H7 (cell line): Measurements from ENCODE around the gene TMEM239. TPM values are rescaled to one million over a fixed set of nuclear protein-coding genes. Genes with fewer than 3 reads are reported as not detected.
A peak's percentile ranks its signal among the peaks of the same experiment; 100 is the strongest.
"Not testable (repeated sequence)": the region's sequence is repeated elsewhere in the genome, so short reads cannot be mapped to it uniquely, and the experiment has no call there.

Source experiments
- DNase-seq: peaks from one replicate; pipeline ENCODE4 v3.0.0; 2012
- H3K27me3 ChIP-seq: 2 replicates; pipeline ENCODE4 v1.6.0; 2011; ENCODE audit warnings: mild to moderate bottlenecking, low read length; ENCODE audit not compliant: control insufficient read depth, insufficient read depth
- H3K36me3 ChIP-seq: replicated peaks from 2 replicates; pipeline ENCODE4 v1.5.1; 2011; ENCODE audit warnings: low read length; ENCODE audit not compliant: control insufficient read depth, insufficient read depth
- H3K4me3 ChIP-seq: 2 replicates; pipeline ENCODE4 v1.5.1; 2011; ENCODE audit warnings: low read depth, mild to moderate bottlenecking, control low read depth, low read length, moderate library complexity; ENCODE audit not compliant: insufficient read depth
- total RNA-seq: library from RNA; depleted of rRNA; stranded (reverse); fragments of >200 nt; shearing (Covaris generic); gene quantifications from 2 replicates; pipeline ENCODE4 v1.2.3, GENCODE V29; 2014

Gene TMEM239
- total RNA-seq, 1 experiment from 2014 or later = not detected

DNA sequence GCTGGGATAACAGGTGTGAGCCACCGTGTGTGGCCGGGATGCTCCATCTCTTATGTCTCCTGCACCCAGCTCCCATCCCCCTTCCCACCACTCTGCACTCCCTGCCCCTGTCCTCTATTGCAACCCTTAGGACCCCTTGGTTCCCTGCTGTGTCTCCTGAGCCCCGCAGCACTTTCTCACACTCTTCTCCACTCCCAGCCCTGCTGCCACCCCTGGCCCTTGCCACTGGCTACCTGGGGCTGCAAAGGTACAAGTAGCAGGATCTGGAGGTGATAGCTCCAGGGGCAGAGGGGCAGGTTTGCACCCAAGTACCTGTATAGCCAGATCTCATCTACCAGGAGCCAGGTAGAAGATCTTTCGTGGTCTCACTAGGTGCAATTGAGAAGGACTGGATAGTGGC is 9.1 kb upstream of the TMEM239 start:
- Histone ChIP-seq H3K27me3 (peaks cover 56% of the 10 kb centered on the region), H3K4me3 (no peak overlapping the region), H3K36me3 (no peaks in the 10 kb centered on the region)
- no peak for DNase-seq

- not testable (repeated sequence) for H3K36me3 ChIP-seq, H3K4me3 ChIP-seq, DNase-seq
- peaks cover 47% of the 10 kb centered on the region for H3K27me3 ChIP-seq
Measured at GRCh38 chr20:2807929-2808328, 8.2 kb upstream of the TMEM239 start.

- Histone ChIP-seq H3K27me3 (peaks cover 30% of the 10 kb centered on the region), H3K4me3 (no peak overlapping the region), H3K36me3 (no peaks in the 10 kb centered on the region)
- DNase-seq = no peak
Measured at GRCh38 chr20:2809690-2810089, 6.5 kb upstream of the TMEM239 start.

DNA sequence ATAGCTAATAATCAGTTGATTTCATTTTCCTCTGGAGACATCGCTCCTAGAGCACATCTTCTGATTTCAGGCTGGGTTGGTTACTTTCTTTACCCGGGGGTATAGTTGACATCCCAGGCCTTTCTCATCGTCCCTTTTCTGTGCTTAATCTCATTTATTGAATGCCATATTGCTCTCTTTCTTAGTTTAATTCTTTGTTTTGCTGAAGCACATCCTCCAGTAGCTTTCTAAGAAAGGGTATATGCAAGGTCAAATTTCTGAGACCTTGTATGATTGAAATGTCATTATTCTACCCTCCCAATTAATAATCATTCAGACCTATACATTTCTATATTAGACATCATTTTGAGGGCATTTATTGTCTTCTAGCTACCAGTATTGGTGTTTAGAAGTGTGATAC is 4.0 kb upstream of the TMEM239 start:
- Histone ChIP-seq H3K36me3 (no peaks in the 10 kb centered on the region), H3K4me3 (no peak overlapping the region), H3K27me3 (peaks cover 7% of the 10 kb centered on the region)
- peak; percentile 6 for DNase-seq

DNA sequence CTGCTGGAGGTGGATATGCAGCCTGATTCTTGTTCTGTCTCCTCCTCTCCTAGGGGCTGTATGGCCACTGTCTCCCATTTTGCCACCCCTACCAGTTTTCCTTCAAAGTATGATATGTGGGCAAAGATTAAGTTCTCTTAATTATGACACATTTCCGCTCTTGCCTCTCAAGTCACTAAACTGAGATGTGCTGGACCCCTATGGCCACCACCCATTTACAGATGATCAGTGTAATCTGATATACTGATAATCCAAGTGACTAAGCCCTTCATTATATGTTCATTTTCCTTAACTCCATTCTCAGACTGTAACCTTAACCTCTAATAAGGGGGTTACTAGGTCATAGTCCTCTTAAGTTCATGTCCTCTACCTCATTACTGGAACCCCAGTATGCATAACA is 2.1 kb upstream of the TMEM239 start:
- no peaks in the 10 kb centered on the region for H3K36me3 ChIP-seq
- H3K4me3 ChIP-seq = no peak overlapping the region
- peak; percentile 7 for DNase-seq
- peaks cover 5% of the 10 kb centered on the region for H3K27me3 ChIP-seq

GRCh38 chr20:2814587-2815051 is 1.5 kb upstream of the TMEM239 start, which contains the start of gene C20orf141:
Gene C20orf141, plus strand, starts transcription at chr20:2814987. Its CDS starts 198 bp downstream, at chr20:2815185.
- DNase-seq = peak; percentile 33
- H3K4me3 ChIP-seq = no peak within 1 kb of the TSS
- no peaks in the 10 kb centered on the region for H3K36me3 ChIP-seq
- peaks cover 6% of the 10 kb centered on the region for H3K27me3 ChIP-seq

GRCh38 chr20:2815242-2815900 is 793 bp upstream of the TMEM239 start:
- Histone ChIP-seq H3K4me3 (no peak overlapping the region), H3K27me3 (peaks cover 10% of the 10 kb centered on the region), H3K36me3 (no peaks in the 10 kb centered on the region)
- peak; percentile 26 for DNase-seq

DNA sequence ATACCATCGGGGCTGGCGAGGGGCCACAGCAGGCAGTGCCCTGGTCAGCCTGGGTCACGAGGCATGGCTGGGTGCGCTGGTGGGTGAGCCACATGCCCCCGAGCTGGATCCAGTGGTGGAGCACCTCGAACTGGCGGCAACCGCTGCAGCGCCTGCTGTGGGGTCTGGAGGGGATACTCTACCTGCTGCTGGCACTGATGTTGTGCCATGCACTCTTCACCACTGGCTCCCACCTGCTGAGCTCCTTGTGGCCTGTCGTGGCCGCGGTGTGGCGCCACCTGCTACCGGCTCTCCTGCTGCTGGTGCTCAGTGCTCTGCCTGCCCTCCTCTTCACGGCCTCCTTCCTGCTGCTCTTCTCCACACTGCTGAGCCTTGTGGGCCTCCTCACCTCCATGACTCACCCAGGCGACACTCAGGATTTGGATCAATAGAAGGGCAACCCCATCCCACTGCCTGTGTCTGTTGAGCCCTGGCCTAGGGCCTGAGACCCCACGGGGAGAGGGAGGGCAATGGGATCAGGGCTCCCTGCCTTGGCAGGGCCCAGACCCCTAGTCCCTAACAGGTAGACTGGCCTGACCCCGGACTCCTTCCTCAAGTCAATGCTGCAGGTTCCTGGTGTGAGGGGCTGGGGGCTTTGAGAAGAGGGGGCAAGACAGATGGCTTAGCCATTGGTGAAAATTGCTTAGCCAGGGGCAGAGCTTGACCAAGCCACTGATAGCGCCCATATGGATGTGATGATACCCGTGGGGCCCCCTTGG is 598 bp downstream of the TMEM239 start:
- Histone ChIP-seq H3K4me3 (no peak overlapping the region), H3K27me3 (peaks cover 24% of the 10 kb centered on the region), H3K36me3 (no peaks in the 10 kb centered on the region)
- peak; percentile 78 for DNase-seq

GRCh38 chr20:2817341-2817726 is 1.2 kb downstream of the TMEM239 start:
- Histone ChIP-seq H3K4me3 (no peak overlapping the region), H3K27me3 (peaks cover 29% of the 10 kb centered on the region), H3K36me3 (no peaks in the 10 kb centered on the region)
- peak; percentile 6 for DNase-seq

GRCh38 chr20:2817891-2818595 is 1.9 kb downstream of the TMEM239 start:
- no peak overlapping the region for H3K4me3 ChIP-seq
- H3K36me3 ChIP-seq = no peaks in the 10 kb centered on the region
- peaks cover 29% of the 10 kb centered on the region for H3K27me3 ChIP-seq
- DNase-seq = peak; percentile 5

GRCh38 chr20:2820084-2820895 is 4.1 kb downstream of the TMEM239 start:
- peaks cover 29% of the 10 kb centered on the region for H3K27me3 ChIP-seq
- peak overlapping the region; percentile 31 for H3K4me3 ChIP-seq
- no peaks in the 10 kb centered on the region for H3K36me3 ChIP-seq
- peak; percentile 87 for DNase-seq

DNA sequence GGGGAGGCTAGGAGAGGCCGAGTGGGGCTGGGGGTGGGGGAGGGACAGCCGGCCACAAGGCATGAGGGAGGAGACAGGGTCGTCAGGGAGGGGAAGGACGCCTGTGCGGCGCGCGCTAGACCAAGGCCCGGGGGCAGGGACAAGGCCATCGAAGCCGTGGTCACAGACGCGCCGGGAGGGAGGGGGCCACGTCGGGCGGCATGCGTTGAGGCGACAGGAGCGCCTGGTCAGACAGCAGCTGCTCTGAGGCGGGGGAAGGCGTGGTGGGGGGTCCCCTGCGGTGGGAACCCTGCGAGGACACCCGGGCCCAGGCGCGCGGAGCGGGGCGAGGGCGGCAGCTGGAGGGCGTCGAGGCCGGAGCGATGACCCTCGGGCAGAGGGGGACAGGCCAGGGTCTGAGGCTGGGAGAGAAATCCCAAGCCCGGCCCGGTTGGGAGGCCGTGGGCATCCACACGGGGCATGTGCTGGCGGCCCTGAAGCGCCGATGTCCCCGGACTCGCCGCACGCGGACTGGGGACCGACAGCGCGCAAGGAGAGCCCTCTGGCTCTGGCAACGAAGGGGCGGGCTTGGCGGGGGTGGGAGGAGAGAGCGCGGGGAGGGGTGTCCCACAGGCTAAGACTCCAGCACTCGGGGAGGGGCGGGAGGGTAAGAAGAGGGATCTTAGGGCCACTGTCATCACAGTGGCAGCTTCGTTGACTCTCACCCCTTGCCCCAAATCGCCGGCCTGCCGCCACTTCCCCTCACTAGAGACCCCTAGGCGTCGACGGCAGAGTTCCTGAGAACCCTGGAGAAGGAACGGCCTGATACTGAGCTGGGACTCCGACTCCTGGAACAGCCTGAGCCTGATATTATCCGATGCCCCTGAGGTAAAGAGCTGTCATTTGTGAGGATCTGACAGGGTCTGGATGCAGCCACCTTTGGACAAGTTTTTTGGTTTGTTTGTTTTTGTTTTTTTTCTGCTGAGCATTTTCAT is 5.0 kb downstream of the TMEM239 start:
- peak; percentile 85 for DNase-seq
- peaks cover 33% of the 10 kb centered on the region for H3K27me3 ChIP-seq
- no peaks in the 10 kb centered on the region for H3K36me3 ChIP-seq
- peak overlapping the region; percentile 31 for H3K4me3 ChIP-seq

DNA sequence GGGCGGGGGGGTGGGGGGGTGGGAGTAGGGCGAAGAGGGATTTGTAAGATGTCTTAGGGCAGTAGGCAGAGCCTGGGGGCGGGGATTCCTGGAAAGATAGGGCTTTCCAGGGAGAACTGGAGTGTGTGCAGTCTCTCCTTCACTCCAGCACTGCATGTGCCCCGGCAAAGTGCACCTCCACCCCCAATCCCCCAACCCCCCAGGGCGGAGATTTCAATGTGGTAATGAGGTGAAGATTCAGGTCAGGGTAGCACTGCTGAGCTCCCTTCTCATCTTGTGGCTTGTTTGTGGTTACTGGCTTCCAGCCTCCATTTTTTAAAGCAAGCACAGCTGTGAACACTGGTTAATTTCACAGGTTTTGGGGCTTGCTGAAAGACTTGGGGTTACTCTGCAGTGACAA is 5.9 kb downstream of the TMEM239 start:
- H3K27me3 ChIP-seq = peaks cover 35% of the 10 kb centered on the region
- H3K36me3 ChIP-seq = no peaks in the 10 kb centered on the region
- peak; percentile 56 for DNase-seq

More for the DNA sequence above, 5.9 kb downstream of the TMEM239 start:
- H3K4me3 ChIP-seq = no peak overlapping the region
